ENCODE results near the gene EXOC4. TPM values are rescaled to one million over a fixed set of nuclear protein-coding genes. Genes with fewer than 3 reads are reported as not detected.

The EXOC4 gene
- total RNA-seq, 1 experiment from 2014 or later, result 91.9 TPM

DNA sequence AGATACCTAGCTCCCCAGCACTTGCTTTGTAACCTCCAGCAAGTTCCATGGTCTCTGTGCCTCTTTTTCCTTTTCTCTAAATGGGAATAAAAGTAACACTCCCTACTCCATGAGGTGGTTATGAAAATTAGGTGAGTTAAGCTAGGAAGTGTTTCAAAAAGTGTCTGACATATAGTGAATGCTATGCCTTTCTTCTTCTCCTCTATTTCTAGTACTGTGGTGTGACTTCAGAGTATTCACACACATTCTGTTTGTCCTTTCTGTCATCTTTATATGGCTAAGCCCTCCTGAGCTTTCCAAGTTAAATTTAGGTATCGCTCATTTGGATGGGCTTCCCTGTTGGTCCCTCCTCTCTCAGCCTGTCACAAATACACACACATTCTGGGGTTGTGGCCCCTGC lies 229.7 kb downstream of the EXOC4 start:
- TF ChIP-seq, protein P1, sequence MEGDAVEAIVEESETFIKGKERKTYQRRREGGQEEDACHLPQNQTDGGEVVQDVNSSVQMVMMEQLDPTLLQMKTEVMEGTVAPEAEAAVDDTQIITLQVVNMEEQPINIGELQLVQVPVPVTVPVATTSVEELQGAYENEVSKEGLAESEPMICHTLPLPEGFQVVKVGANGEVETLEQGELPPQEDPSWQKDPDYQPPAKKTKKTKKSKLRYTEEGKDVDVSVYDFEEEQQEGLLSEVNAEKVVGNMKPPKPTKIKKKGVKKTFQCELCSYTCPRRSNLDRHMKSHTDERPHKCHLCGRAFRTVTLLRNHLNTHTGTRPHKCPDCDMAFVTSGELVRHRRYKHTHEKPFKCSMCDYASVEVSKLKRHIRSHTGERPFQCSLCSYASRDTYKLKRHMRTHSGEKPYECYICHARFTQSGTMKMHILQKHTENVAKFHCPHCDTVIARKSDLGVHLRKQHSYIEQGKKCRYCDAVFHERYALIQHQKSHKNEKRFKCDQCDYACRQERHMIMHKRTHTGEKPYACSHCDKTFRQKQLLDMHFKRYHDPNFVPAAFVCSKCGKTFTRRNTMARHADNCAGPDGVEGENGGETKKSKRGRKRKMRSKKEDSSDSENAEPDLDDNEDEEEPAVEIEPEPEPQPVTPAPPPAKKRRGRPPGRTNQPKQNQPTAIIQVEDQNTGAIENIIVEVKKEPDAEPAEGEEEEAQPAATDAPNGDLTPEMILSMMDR (IDR thresholded peaks at IDR 0.05; ENCODE audit: unreplicated experiment), result no peak
- Mint-ChIP-seq H3K9me3 (ENCODE audit: low read depth, unreplicated experiment) (no peaks in the 10 kb centered on the region), H3K36me3 (ENCODE audit: insufficient read depth, unreplicated experiment) (peaks cover 4% of the 10 kb centered on the region), H3K27me3 (ENCODE audit: unreplicated experiment) (no peaks in the 10 kb centered on the region), H3K4me1 (ENCODE audit: low read depth, unreplicated experiment) (peaks cover 8% of the 10 kb centered on the region), H3K27ac (ENCODE audit: unreplicated experiment) (no peak overlapping the region), H3K4me3 (ENCODE audit: low read depth, unreplicated experiment) (no peak overlapping the region)
- CTCF ChIA-PET, result interaction anchor here (0.6 kb wide), 1 partner anchor 351 kb away, joined by 3 read pairs; no protein-coding TSS in a partner anchor
- no peak for DNase-seq
- no TSS peak for BruUV-seq (replicated peaks)
- intact Hi-C loops (cut with micrococcal nuclease; ENCODE audit: unreplicated experiment), result no loop called here

DNA sequence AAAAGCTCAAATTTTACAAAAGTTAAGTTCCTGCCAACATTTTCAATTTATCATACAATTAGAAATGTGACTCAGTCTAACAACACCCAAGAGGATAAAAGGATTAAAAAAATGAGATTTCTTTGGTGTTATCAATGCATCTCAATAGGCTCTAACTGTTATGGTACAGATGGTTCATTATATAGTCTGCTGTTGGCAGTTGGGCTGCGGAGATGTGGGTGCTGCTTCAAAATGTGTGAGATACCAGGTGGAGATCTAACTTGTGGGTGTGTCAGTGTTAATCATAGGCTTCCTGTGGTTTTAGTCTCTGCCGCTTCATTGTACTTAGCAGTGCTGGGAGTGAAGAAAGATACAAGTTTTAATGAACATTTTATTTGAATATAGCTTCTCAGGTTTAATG lies 231.2 kb downstream of the EXOC4 start:
- Mint-ChIP-seq H3K27ac (ENCODE audit: unreplicated experiment) (no peak overlapping the region), H3K4me1 (ENCODE audit: low read depth, unreplicated experiment) (peaks cover 8% of the 10 kb centered on the region), H3K9me3 (ENCODE audit: low read depth, unreplicated experiment) (no peaks in the 10 kb centered on the region), H3K36me3 (ENCODE audit: insufficient read depth, unreplicated experiment) (peaks cover 4% of the 10 kb centered on the region), H3K4me3 (ENCODE audit: low read depth, unreplicated experiment) (no peak overlapping the region), H3K27me3 (ENCODE audit: unreplicated experiment) (no peaks in the 10 kb centered on the region)
- intact Hi-C loops (cut with micrococcal nuclease; ENCODE audit: unreplicated experiment), result no loop called here
- no peak for DNase-seq
- CTCF ChIA-PET, result no interaction called here
- TF ChIP-seq, protein P1 (IDR thresholded peaks at IDR 0.05; ENCODE audit: unreplicated experiment), result no peak
- BruUV-seq (replicated peaks), result no TSS peak

DNA sequence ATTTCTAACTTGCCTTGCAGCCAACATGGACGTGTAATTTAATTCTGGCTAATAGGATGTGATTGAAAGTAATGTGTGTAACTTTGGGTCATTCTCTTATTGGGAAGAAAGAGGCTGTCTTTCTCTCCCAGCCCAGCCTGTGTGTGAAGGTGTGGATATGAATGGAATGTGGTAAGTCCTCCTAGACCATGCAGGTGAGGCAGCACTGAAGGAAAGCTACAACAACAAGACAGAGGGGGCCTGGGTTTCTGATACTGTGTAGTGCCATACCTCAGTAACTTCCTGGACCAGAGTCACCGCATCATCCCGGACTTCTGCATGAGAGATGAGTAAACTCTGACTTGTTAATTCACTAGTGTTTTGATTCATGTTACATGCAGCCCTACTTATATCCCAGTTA lies 237.0 kb downstream of the EXOC4 start:
- intact Hi-C loops (cut with micrococcal nuclease; ENCODE audit: unreplicated experiment), result no loop called here
- H3K27me3 Mint-ChIP-seq (ENCODE audit: unreplicated experiment), result no peaks in the 10 kb centered on the region
- no peaks in the 10 kb centered on the region for H3K36me3 Mint-ChIP-seq (ENCODE audit: insufficient read depth, unreplicated experiment)
- peaks cover 11% of the 10 kb centered on the region for H3K4me1 Mint-ChIP-seq (ENCODE audit: low read depth, unreplicated experiment)
- no peak overlapping the region for H3K4me3 Mint-ChIP-seq (ENCODE audit: low read depth, unreplicated experiment)
- H3K27ac Mint-ChIP-seq (ENCODE audit: unreplicated experiment), result no peak overlapping the region
- TF ChIP-seq, protein P1 (IDR thresholded peaks at IDR 0.05; ENCODE audit: unreplicated experiment), result no peak
- DNase-seq, result no peak
- BruUV-seq (replicated peaks), result no TSS peak
- CTCF ChIA-PET, result no interaction called here
- no peaks in the 10 kb centered on the region for H3K9me3 Mint-ChIP-seq (ENCODE audit: low read depth, unreplicated experiment)

DNA sequence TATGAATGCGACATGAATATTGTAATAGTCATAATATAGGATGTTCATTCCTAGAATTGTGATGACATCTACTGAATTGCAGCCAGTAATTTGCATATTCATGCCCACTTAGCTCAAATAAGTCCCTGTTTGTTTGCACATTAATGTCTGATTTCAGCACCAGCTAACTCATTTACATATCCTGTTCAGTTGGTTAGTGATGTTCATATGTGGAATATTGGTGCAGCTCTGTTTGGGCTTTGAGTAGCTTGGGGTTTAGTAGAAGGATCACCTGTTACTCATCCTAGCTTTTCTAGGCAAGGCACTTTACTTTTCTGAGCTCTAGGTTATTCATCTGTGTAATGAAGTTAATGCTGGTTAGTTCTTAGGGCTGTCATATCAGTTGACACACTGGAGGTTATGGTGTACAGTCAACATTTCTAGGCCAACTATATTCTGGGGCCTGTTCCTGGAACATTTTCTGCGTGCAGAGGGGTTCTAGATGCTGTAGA lies 238.4 kb downstream of the EXOC4 start:
- Mint-ChIP-seq H3K9me3 (ENCODE audit: low read depth, unreplicated experiment) (no peaks in the 10 kb centered on the region), H3K4me3 (ENCODE audit: low read depth, unreplicated experiment) (no peak overlapping the region), H3K27ac (ENCODE audit: unreplicated experiment) (no peak overlapping the region), H3K4me1 (ENCODE audit: low read depth, unreplicated experiment) (peaks cover 11% of the 10 kb centered on the region), H3K27me3 (ENCODE audit: unreplicated experiment) (no peaks in the 10 kb centered on the region), H3K36me3 (ENCODE audit: insufficient read depth, unreplicated experiment) (no peaks in the 10 kb centered on the region)
- no TSS peak for BruUV-seq (replicated peaks)
- intact Hi-C loops (cut with micrococcal nuclease; ENCODE audit: unreplicated experiment), result no loop called here
- CTCF ChIA-PET, result interaction anchor here (0.6 kb wide), 1 partner anchor 299 kb away, joined by 3 read pairs; no protein-coding TSS in a partner anchor
- TF ChIP-seq, protein P1 (IDR thresholded peaks at IDR 0.05; ENCODE audit: unreplicated experiment), result no peak
- no peak for DNase-seq

All from Calu3 (cell line).